GM19395 (cell line): ENCODE data around the gene CALCOCO2.
"Not testable (repeated sequence)": the region's sequence is repeated elsewhere in the genome, so short reads cannot be mapped to it uniquely, and the experiment has no call there.

Source experiments
- ATAC-seq: cut with Tn5 transposase; IDR thresholded peaks from one replicate; pipeline ENCODE4 v1.9.1; 2021; ENCODE audit warnings: mild to moderate bottlenecking, moderate library complexity; ENCODE audit not compliant: unreplicated experiment

CALCOCO2 gene

GRCh38 chr17:48871551-48872351, 40.9 kb downstream of the CALCOCO2 start:
- no peak for ATAC-seq

GRCh38 chr17:48872409-48872808, 41.6 kb downstream of the CALCOCO2 start:
- not testable (repeated sequence) for ATAC-seq

GRCh38 chr17:48873209-48873608, 42.4 kb downstream of the CALCOCO2 start:
- ATAC-seq: no peak

- no peak for ATAC-seq
Observed at GRCh38 chr17:48873696-48874443, 43.0 kb downstream of the CALCOCO2 start.

GRCh38 chr17:48878920-48879898, 48.4 kb downstream of the CALCOCO2 start:
- no peak for ATAC-seq

- no peak for ATAC-seq
Observed at GRCh38 chr17:48882272-48882671, 51.4 kb downstream of the CALCOCO2 start.

GRCh38 chr17:48883171-48883570, 52.3 kb downstream of the CALCOCO2 start:
- no peak for ATAC-seq

GRCh38 chr17:48890086-48890485, 59.3 kb downstream of the CALCOCO2 start:
- ATAC-seq: no peak

- ATAC-seq: no peak
Observed at GRCh38 chr17:48892940-48893645, 62.3 kb downstream of the CALCOCO2 start.

- ATAC-seq: no peak
Observed at GRCh38 chr17:48893646-48894508, 63.0 kb downstream of the CALCOCO2 start.

GRCh38 chr17:48894886-48895285, 64.1 kb downstream of the CALCOCO2 start:
- no peak for ATAC-seq

GRCh38 chr17:48901241-48901640, 70.4 kb downstream of the CALCOCO2 start:
- ATAC-seq: no peak

GRCh38 chr17:48903401-48903800, 72.6 kb downstream of the CALCOCO2 start:
- no peak for ATAC-seq

- no peak for ATAC-seq
Observed at GRCh38 chr17:48904428-48904827, 73.6 kb downstream of the CALCOCO2 start.

- no peak for ATAC-seq
Observed at GRCh38 chr17:48905987-48906515, 75.2 kb downstream of the CALCOCO2 start.

GRCh38 chr17:48907713-48908046, 76.8 kb downstream of the CALCOCO2 start:
- no peak for ATAC-seq

GRCh38 chr17:48908047-48908843, 77.4 kb downstream of the CALCOCO2 start, which contains the start of gene UBE2Z:
Gene UBE2Z, plus strand, starts transcription at chr17:48908407. Its CDS starts 97 bp downstream, at chr17:48908504.
- peak; percentile 85 for ATAC-seq

- ATAC-seq: peak; percentile 31
Observed at GRCh38 chr17:48908853-48909394, 78.1 kb downstream of the CALCOCO2 start.
